OCI-LY1 (cell line): ENCODE data around the gene NFIB.

ENCODE experiments used
- CTCF ChIP-seq: fragments of 200-600 bp; sonication (generic), shearing (Covaris generic); IDR thresholded peaks from 2 replicates; pipeline ENCODE4 v1.5.1; 2017; ENCODE audit warnings: mild to moderate bottlenecking, antibody characterized with exemption, low read length, moderate library complexity, mixed read lengths
- EZH2 ChIP-seq: fragments of 200-600 bp; sonication (generic), shearing (Covaris generic); IDR thresholded peaks from 2 replicates; pipeline ENCODE4 v1.8.0; 2017; ENCODE audit warnings: borderline replicate concordance, mixed run types, mild to moderate bottlenecking, antibody characterized with exemption, low read length, moderate library complexity, mixed read lengths

GRCh38 chr9:14340219-14340873 is 26.4 kb upstream of the NFIB start:
- TF ChIP-seq CTCF (no peak), EZH2 (no peak)
